GM19043 (cell line): ENCODE measurements around the gene RPS6KA5.
"Not testable (repeated sequence)": the region's sequence is repeated elsewhere in the genome, so short reads cannot be mapped to it uniquely, and the experiment has no call there.

ENCODE experiments used
- ATAC-seq: cut with Tn5 transposase; IDR thresholded peaks from one replicate; pipeline ENCODE4 v1.9.1; 2021; ENCODE audit warnings: low read depth; ENCODE audit not compliant: unreplicated experiment

The RPS6KA5 gene

DNA sequence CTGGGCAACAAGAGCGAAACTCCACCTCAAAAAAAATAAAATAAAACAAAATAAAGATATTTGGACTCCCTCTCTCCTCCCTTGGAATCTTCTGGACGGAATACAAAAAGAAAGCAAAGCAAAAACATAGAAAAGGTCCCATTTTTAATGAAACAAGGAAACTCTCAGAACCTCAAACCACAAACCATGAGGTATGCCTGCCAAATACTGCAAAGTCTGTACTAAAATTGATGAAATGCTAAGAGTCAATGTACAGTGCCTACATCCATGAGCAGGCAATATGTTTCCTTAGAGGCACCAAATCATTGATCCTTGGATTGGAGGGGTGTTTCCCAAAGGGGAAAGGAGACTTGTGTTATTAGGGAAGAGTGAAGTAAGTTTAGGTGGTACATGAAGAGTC lies 8.2 kb upstream of the RPS6KA5 start:
- no peak for ATAC-seq

- no peak for ATAC-seq
These were observed 6.7 kb upstream of the RPS6KA5 start for GRCh38 chr14:91067186-91067585.

- no peak for ATAC-seq
These were observed 4.8 kb upstream of the RPS6KA5 start for GRCh38 chr14:91065266-91065665.

DNA sequence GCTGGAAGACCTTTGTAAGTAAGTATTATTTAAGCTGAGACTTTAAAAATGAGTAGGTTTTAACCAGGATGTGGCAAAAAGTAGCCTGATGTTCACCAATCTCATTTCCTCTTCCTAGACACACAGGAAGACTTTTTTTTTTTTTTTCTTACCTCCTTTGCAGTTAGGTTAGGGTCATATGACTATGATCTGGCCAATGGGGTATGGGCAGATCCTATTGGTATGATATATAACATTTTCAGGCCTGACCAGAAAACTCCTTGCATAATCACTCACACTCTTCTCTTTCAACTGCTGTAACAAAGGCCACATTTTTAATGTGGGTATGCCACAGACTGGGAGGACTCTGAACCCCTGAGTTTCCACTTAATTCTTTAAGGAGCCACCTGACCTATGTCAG lies 2.7 kb upstream of the RPS6KA5 start:
- ATAC-seq: no peak

GRCh38 chr14:91062600-91062999 lies 2.2 kb upstream of the RPS6KA5 start:
- ATAC-seq: no peak

- ATAC-seq: no peak
These were observed 831 bp upstream of the RPS6KA5 start for GRCh38 chr14:91061056-91061887.

DNA sequence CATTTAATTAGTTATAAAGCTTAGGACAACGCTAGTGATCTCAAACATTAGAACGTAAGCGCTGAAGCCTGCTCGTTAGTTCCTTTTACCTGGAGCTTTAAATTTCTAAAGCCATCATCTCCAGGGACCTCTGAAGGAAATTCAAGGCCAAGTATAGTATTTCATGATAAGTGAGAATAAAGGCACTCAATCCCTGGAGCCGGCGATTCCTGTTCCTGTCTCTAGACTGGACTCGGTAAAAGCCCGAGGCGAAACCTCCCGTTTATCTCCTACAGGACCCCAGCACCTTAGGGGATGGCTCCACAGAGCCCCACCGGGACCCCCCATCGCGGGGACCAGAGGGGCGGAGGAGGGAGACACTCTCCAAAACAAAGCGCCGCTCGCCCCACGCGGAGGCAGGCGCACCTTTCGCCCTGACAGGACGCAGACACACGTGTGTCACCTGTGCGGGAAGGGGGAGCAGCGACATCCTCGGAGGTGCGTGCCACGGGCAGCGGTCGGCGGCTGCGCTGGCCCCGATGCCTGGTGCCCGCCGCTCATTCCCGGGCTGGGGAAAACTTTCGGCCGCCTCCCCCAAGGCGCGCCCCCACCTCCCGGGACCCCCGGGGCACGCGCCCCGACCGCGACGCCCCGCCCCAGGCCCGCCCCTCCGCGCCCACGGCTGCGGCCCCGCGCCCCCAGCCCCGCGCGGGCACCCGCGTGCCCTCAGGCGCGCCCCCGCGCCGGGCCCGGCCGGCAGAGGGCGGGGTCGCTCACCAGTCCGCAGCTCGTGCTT lies 678 bp downstream of the RPS6KA5 start:
- ATAC-seq: no peak

- ATAC-seq: no peak
These were observed 2.3 kb downstream of the RPS6KA5 start for GRCh38 chr14:91058042-91058581.

DNA sequence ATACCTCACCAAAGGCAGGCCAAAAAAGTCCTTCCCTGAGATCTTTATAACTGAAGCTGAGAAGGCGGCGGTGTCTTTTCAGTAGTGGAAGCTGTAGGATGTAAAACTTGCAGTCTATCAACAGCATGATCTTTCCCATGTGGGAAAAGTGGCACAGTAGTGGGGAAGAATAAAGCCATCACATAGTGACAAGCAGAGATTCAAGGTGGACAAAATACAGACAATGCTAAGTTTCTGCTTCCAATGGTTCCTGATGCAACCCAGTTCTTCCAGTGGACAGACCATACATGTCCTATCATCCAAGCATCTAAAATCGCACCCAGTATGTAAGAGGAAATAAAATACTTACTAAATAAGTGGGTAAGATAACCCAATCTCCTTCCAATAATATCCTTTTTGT lies 4.1 kb downstream of the RPS6KA5 start:
- ATAC-seq: no peak

DNA sequence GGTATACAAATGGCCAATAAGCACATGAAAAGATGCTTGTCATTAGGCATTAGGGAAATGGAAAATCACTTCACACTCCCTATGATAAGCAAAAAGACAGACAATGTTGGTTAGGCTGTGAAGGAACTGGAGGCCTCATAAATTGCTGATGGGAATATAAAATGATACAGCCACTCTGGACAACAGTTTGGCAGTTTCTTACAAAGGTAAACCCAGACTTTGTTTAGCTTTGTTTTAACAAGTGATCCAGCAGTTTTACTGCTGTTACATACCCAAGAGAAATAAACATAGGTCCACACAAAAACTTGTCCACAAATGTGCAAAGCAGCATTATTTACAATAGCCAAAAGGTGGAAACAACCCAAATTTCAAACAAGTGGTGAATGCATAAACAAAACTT lies 5.4 kb downstream of the RPS6KA5 start:
- no peak for ATAC-seq

GRCh38 chr14:91048676-91049075 lies 11.8 kb downstream of the RPS6KA5 start:
- no peak for ATAC-seq

GRCh38 chr14:91048265-91048664 lies 12.2 kb downstream of the RPS6KA5 start:
- no peak for ATAC-seq

DNA sequence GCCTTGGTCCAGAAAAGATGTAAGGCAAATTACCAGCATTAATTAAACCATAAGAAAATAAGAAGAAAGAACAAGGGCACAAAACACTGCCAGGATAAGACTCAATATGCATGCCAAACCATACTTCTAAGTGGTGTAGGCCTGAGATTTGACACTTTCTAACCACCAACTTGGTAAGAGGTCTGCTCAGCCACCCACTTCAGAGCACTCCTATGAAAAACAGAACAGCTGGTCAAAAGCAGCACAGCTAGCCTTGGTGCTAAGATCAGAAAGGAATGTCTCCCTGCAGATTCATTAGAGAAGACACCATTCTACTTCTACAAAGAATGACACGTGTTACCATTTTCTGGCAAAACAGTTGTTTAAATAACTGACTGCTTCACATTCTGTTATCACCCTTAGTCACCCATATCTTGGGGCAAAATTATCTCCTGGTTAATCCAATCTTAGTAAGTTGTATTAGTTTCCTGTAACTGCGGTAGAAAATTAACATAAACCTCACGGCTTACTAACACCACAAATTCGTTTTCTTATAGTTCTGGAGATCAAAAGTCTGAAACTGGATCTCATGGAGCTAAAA lies 13.2 kb downstream of the RPS6KA5 start:
- no peak for ATAC-seq

- ATAC-seq: no peak
These were observed 13.9 kb downstream of the RPS6KA5 start for GRCh38 chr14:91046488-91047072.

- no peak for ATAC-seq
These were observed 19.0 kb downstream of the RPS6KA5 start for GRCh38 chr14:91041450-91041849.

GRCh38 chr14:91040545-91040944 lies 19.9 kb downstream of the RPS6KA5 start:
- no peak for ATAC-seq

GRCh38 chr14:91038439-91038838 lies 22.0 kb downstream of the RPS6KA5 start:
- ATAC-seq: no peak

DNA sequence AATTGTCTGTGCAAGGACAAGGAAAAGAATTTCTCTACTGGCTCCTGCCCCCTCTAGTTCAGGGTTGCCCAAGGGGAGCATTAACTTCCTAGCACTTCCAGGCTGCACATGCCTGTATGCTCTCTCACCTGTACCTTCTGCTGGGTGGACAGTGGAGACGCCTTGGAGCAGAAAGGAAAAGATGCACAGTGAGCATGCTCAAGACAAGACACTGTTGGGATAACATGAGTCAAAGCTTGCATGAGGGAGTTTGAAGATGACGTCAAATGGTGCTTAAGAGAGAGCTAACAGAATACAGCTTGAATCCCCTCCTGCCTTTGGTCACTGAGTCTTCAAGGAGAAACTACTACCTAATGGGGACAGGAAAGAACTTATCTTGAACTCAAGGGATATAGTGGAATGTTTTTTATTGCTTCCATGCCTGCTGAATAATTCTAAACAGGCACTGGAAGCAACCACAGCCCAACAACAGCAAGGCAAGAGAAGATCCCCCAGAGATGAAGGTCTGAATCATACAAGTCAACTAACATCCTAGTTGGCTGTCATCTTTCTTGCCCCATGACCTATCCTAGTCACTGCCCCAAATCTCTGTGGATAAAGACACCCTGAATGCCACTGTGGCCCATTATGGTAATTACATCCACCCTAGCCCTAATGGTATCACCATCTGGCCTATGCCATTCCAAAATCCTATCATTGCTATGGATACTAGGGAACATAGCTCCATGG lies 23.5 kb downstream of the RPS6KA5 start:
- no peak for ATAC-seq

- ATAC-seq: no peak
These were observed 24.6 kb downstream of the RPS6KA5 start for GRCh38 chr14:91035855-91036254.

DNA sequence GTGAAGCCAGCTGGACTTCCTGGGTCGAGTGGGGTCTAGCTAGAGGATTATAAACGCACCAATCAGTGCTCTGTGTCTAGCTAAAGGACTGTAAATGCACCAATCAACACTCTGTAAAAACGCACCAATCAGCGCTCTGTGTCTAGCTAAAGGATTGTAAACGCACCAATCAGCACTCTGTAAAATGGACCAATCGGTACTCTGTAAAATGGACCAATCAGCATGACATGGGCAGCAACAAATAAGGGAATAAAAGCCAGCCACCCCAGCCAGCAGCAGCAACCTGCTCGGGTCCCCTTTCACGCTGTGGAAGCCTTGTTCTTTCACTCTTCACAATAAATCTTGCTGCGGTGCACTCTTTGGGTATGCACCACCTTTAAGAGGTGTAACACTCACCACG lies 26.1 kb downstream of the RPS6KA5 start:
- ATAC-seq: not testable (repeated sequence)
